HG03025 (cell line): ENCODE measurements around the gene BEX4.
A peak's percentile ranks its signal among the peaks of the same experiment; 100 is the strongest.
"Not testable (repeated sequence)": the region's sequence is repeated elsewhere in the genome, so short reads cannot be mapped to it uniquely, and the experiment has no call there.

ENCODE experiments used
- ATAC-seq: cut with Tn5 transposase; IDR thresholded peaks from one replicate; pipeline ENCODE4 v1.9.1; 2021; ENCODE audit warnings: mild to moderate bottlenecking, moderate library complexity; ENCODE audit not compliant: unreplicated experiment, low FRiP score

BEX4 gene

GRCh38 chrX:103235608-103236007, 20.7 kb downstream of the BEX4 start:
- ATAC-seq = not testable (repeated sequence)

GRCh38 chrX:103236296-103236695, 21.4 kb downstream of the BEX4 start:
- ATAC-seq = no peak

- ATAC-seq = no peak
Measured at GRCh38 chrX:103240155-103240554, 25.2 kb downstream of the BEX4 start.

- ATAC-seq = no peak
Measured at GRCh38 chrX:103248553-103248952, 33.6 kb downstream of the BEX4 start.

- ATAC-seq = no peak
Measured at GRCh38 chrX:103249805-103250204, 34.9 kb downstream of the BEX4 start.

GRCh38 chrX:103250977-103251376, 36.1 kb downstream of the BEX4 start:
- ATAC-seq = no peak

GRCh38 chrX:103253608-103254007, 38.7 kb downstream of the BEX4 start:
- ATAC-seq = no peak

GRCh38 chrX:103254171-103254824, 39.4 kb downstream of the BEX4 start:
- peak; percentile 51 for ATAC-seq

- ATAC-seq = peak; percentile 91
Measured at GRCh38 chrX:103254921-103255493, 40.1 kb downstream of the BEX4 start, which contains the start of gene TCEAL8. Gene TCEAL8, minus strand, starts transcription at chrX:103255155. Its CDS starts 1,176 bp downstream, at chrX:103253979.

GRCh38 chrX:103256651-103257050, 41.7 kb downstream of the BEX4 start:
- no peak for ATAC-seq

- no peak for ATAC-seq
Measured at GRCh38 chrX:103258275-103258674, 43.4 kb downstream of the BEX4 start.
